Astrocyte of the spinal cord (primary cell): Measurements from ENCODE around the gene DEFB131B.
A peak's percentile ranks its signal among the peaks of the same experiment; 100 is the strongest.

ENCODE experiments used
- DNase-seq: peaks from one replicate; pipeline ENCODE4 v3.0.0; 2011; ENCODE audit warnings: low read depth, low spot score
- H3K4me3 ChIP-seq: 2 replicates; pipeline ENCODE4 v1.5.1; 2011; ENCODE audit warnings: low read depth, mild to moderate bottlenecking, low read length, moderate library complexity
- CTCF ChIP-seq: IDR thresholded peaks from 2 replicates; pipeline ENCODE4 v1.5.1; 2012; ENCODE audit warnings: low read depth, mild to moderate bottlenecking, low read length, inconsistent platforms
- in situ Hi-C: cut with HindIII; loops from 2 replicates; pipeline ENCODE4 v1.10.0; 2017; ENCODE audit warnings: low sequenced_read_pairs

The DEFB131B gene

GRCh38 chr11:71930556-71931244, 52.4 kb downstream of the DEFB131B start:
- no peak overlapping the region for H3K4me3 ChIP-seq
- TF ChIP-seq CTCF, result no peak
- in situ Hi-C loops, result no loop called here
- no peak for DNase-seq

GRCh38 chr11:71931245-71931602, 53.0 kb downstream of the DEFB131B start:
- no peak for TF ChIP-seq CTCF
- H3K4me3 ChIP-seq, result no peak overlapping the region
- peak; percentile 41 for DNase-seq
- in situ Hi-C loops, result no loop called here

GRCh38 chr11:71933141-71933933, 55.1 kb downstream of the DEFB131B start:
- in situ Hi-C loops, result no loop called here
- DNase-seq, result no peak
- no peak for TF ChIP-seq CTCF

More at GRCh38 chr11:71933141-71933933, 55.1 kb downstream of the DEFB131B start:
- no peak overlapping the region for H3K4me3 ChIP-seq
